ENCODE results near the gene RPA1.

The RPA1 gene

DNA sequence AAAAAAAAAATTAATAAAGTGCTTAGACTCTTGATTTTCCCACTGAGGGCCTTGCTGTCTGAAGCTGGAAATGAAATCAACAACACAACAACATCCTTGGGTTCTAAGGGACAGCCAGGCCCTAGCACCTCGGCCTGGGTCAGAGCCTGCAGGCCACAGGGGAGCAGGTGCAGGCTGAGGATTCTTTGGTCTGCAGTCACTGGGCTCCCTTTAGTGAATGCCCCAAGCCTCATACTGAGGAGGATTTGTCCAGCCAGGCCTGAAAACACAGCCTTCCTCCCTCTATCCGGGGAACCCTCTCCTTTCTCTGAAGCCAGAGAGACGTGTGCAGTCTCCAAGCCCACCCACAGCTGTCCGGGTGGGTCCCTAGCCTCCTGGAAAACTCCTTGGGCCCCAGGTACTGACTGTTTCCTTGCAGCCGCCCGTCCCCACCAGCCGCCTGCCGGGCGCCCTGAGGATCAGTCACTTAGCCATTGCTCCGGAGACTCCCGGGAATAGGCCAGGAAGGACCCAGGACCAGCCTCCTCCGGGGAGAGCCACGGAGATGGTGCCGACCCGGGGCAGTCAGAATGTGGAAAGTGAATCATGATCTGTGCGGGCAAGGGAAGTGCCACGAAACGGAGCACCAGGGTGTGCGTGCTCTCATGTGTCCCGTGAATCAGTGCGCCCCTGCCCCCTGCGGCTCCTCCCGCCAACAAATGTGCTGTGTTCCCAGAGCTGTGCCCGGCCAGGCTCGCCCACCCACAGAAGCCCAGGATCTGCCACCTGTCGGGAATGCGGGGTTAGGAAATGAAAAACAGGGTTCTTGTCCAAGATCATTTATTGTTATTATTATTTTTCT is 104.3 kb downstream of the RPA1 start:
- WGBS (ENCODE audit: insufficient coverage), result 93% methylated on average over 22 of the region's 27 CpGs
- CTCF ChIA-PET, result interaction anchor here (1.1 to 1.3 kb wide), 2 partner anchors 24 to 47 kb away, joined by 3 read pairs; no protein-coding TSS in a partner anchor

DNA sequence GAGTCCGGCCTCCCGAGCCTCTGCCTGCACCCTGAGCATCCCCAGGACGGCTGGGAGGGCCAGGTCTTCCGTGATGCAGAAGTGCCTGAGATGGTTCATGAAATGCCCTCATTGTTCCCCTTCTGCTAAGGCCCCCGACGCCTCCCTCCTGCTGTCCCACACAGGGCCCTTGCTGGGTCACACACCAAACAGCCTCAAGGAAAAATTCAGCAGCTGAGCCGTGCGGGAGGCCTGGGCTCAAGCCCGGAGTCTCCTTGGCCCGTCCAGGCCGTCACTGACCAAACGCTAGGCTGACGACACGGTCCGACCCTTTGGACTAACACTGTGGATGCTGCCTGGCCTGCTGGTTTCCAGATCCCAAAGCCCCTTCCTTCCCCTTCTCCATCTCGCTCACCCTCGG is 105.1 kb downstream of the RPA1 start:
- Histone ChIP-seq H3K4me1 (ENCODE audit: control extremely low read depth in 1 of 4, control insufficient read depth in 4 of 4, insufficient read depth in 4 of 4, low read length in 3 of 4) (peaks cover 0 to 2% (median 0%) of the 10 kb centered on the region in 4 experiments), H3K27me3 (replicated peaks in 2 of 5; ENCODE audit: control insufficient read depth in 4 of 5, insufficient read depth in 5 of 5, low read length in 4 of 5) (no peaks in the 10 kb centered on the region), H3K27ac (ENCODE audit: insufficient read depth in 1 of 2, low read depth in 1 of 2, low read length in 2 of 2, poor library complexity in 1 of 2, severe bottlenecking in 2 of 2) (no peak overlapping the region), H3K9me3 (ENCODE audit: control extremely low read depth in 1 of 5, control insufficient read depth in 4 of 5, insufficient read depth in 2 of 5, low read depth in 1 of 5, low read length in 4 of 5) (no peaks in the 10 kb centered on the region), H3K4me3 (ENCODE audit: control insufficient read depth in 1 of 7, extremely low read depth in 1 of 7, insufficient read depth in 4 of 7, low read depth in 2 of 7, low read length in 6 of 7) (no peak overlapping the region), H3K36me3 (ENCODE audit: control insufficient read depth in 4 of 4, insufficient read depth in 4 of 4, low read length in 3 of 4) (no peaks in the 10 kb centered on the region)
- POLR2A ChIA-PET, result no interaction called here
- DNase-seq, result no peak
- WGBS (ENCODE audit: insufficient coverage), result 92% methylated on average over 15 of the region's 17 CpGs
- CTCF ChIA-PET, result interaction anchor here (1.1 kb wide), 1 partner anchor 25 kb away, joined by 3 read pairs; no protein-coding TSS in a partner anchor

More for the DNA sequence above, 104.3 kb downstream of the RPA1 start:
- DNase-seq, result no peak
- H3K9me3 ChIP-seq (ENCODE audit: control extremely low read depth in 1 of 5, control insufficient read depth in 4 of 5, insufficient read depth in 2 of 5, low read depth in 1 of 5, low read length in 4 of 5), result no peaks in the 10 kb centered on the region
- POLR2A ChIA-PET, result no interaction called here
- no peak overlapping the region for H3K27ac ChIP-seq (ENCODE audit: insufficient read depth in 1 of 2, low read depth in 1 of 2, low read length in 2 of 2, poor library complexity in 1 of 2, severe bottlenecking in 2 of 2)
- no peaks in the 10 kb centered on the region for H3K36me3 ChIP-seq (ENCODE audit: control insufficient read depth in 4 of 4, insufficient read depth in 4 of 4, low read length in 3 of 4)
- H3K27me3 ChIP-seq (replicated peaks in 2 of 5; ENCODE audit: control insufficient read depth in 4 of 5, insufficient read depth in 5 of 5, low read length in 4 of 5), result no peaks in the 10 kb centered on the region
- no peak overlapping the region for H3K4me3 ChIP-seq (ENCODE audit: control insufficient read depth in 1 of 7, extremely low read depth in 1 of 7, insufficient read depth in 4 of 7, low read depth in 2 of 7, low read length in 6 of 7)
- peaks cover 0 to 2% (median 0%) of the 10 kb centered on the region in 4 experiments for H3K4me1 ChIP-seq (ENCODE audit: control extremely low read depth in 1 of 4, control insufficient read depth in 4 of 4, insufficient read depth in 4 of 4, low read length in 3 of 4)

DNA sequence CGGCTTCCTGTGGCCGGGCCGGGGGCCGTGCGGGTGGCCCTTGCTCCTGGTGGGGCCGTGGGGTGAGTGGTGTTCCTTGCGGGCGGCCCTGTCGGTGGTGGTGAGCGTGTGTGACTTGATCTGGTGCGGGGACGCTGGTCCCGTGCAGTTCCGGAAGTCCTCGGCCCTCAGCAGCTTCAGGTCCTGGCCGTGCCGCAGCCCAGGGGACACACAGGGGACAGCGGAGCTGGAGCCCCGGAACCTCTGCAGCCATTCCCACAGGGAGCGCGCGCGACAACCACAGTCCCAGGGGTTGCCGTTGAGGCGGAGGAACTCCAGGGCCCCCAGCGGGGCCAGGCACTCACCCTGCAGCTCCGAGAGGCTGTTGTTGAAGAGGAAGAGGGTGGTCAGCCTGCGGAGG is 107.0 kb downstream of the RPA1 start:
- ChIA-PET CTCF (interaction anchor here (1.2 kb wide), 2 partner anchors 13 to 14 kb away, joined by 3 to 4 read pairs; no protein-coding TSS in a partner anchor), POLR2A (no interaction called here)
- DNase-seq, result peak in 2 of 3 donors; percentile 16 to 24
- no peak overlapping the region for H3K27ac ChIP-seq (ENCODE audit: insufficient read depth in 1 of 2, low read depth in 1 of 2, low read length in 2 of 2, poor library complexity in 1 of 2, severe bottlenecking in 2 of 2)
- H3K4me1 ChIP-seq (ENCODE audit: control extremely low read depth in 1 of 4, control insufficient read depth in 4 of 4, insufficient read depth in 4 of 4, low read length in 3 of 4), result peaks cover 0 to 2% (median 0%) of the 10 kb centered on the region in 4 experiments
- H3K36me3 ChIP-seq (ENCODE audit: control insufficient read depth in 4 of 4, insufficient read depth in 4 of 4, low read length in 3 of 4), result no peaks in the 10 kb centered on the region
- no peaks in the 10 kb centered on the region for H3K27me3 ChIP-seq (replicated peaks in 2 of 5; ENCODE audit: control insufficient read depth in 4 of 5, insufficient read depth in 5 of 5, low read length in 4 of 5)
- H3K4me3 ChIP-seq (ENCODE audit: control insufficient read depth in 1 of 7, extremely low read depth in 1 of 7, insufficient read depth in 4 of 7, low read depth in 2 of 7, low read length in 6 of 7), result peak overlapping the region in 2 of 7 experiments; percentile 13 to 19
- no peaks in the 10 kb centered on the region for H3K9me3 ChIP-seq (ENCODE audit: control extremely low read depth in 1 of 5, control insufficient read depth in 4 of 5, insufficient read depth in 2 of 5, low read depth in 1 of 5, low read length in 4 of 5)
- WGBS (ENCODE audit: insufficient coverage), result 59% methylated on average over 19 of the region's 28 CpGs

DNA sequence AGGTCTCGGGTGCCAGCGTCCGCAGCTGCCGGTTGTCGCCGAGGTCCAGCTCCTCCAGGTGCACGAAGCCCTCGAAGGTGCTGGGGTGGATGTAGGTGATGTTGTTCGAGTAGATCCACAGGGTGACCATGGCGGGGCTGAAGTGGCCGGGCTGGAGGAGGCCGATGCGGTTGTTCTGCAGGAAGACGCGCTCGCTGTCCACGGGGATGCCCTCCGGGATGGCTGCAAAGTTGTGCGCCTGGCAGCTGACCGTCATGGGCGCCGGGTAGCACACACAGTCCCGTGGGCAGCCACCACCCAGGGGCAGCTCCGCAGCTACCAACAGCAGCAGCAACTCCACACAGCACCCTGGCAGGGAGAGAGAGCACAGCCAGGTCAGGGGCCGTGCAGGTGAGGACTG is 107.7 kb downstream of the RPA1 start:
- Histone ChIP-seq H3K4me3 (ENCODE audit: control insufficient read depth in 1 of 7, extremely low read depth in 1 of 7, insufficient read depth in 4 of 7, low read depth in 2 of 7, low read length in 6 of 7) (no peak overlapping the region), H3K27me3 (replicated peaks in 2 of 5; ENCODE audit: control insufficient read depth in 4 of 5, insufficient read depth in 5 of 5, low read length in 4 of 5) (no peaks in the 10 kb centered on the region), H3K36me3 (ENCODE audit: control insufficient read depth in 4 of 4, insufficient read depth in 4 of 4, low read length in 3 of 4) (no peaks in the 10 kb centered on the region), H3K4me1 (ENCODE audit: control extremely low read depth in 1 of 4, control insufficient read depth in 4 of 4, insufficient read depth in 4 of 4, low read length in 3 of 4) (peaks cover 0 to 2% (median 0%) of the 10 kb centered on the region in 4 experiments), H3K27ac (ENCODE audit: insufficient read depth in 1 of 2, low read depth in 1 of 2, low read length in 2 of 2, poor library complexity in 1 of 2, severe bottlenecking in 2 of 2) (no peak overlapping the region), H3K9me3 (ENCODE audit: control extremely low read depth in 1 of 5, control insufficient read depth in 4 of 5, insufficient read depth in 2 of 5, low read depth in 1 of 5, low read length in 4 of 5) (no peaks in the 10 kb centered on the region)
- no peak for DNase-seq
- 94% methylated on average over 17 of the region's 25 CpGs for WGBS (ENCODE audit: insufficient coverage)
- POLR2A ChIA-PET, result no interaction called here
- CTCF ChIA-PET, result interaction anchor here (1.2 kb wide), 2 partner anchors 12 to 13 kb away, joined by 3 to 4 read pairs; no protein-coding TSS in a partner anchor

DNA sequence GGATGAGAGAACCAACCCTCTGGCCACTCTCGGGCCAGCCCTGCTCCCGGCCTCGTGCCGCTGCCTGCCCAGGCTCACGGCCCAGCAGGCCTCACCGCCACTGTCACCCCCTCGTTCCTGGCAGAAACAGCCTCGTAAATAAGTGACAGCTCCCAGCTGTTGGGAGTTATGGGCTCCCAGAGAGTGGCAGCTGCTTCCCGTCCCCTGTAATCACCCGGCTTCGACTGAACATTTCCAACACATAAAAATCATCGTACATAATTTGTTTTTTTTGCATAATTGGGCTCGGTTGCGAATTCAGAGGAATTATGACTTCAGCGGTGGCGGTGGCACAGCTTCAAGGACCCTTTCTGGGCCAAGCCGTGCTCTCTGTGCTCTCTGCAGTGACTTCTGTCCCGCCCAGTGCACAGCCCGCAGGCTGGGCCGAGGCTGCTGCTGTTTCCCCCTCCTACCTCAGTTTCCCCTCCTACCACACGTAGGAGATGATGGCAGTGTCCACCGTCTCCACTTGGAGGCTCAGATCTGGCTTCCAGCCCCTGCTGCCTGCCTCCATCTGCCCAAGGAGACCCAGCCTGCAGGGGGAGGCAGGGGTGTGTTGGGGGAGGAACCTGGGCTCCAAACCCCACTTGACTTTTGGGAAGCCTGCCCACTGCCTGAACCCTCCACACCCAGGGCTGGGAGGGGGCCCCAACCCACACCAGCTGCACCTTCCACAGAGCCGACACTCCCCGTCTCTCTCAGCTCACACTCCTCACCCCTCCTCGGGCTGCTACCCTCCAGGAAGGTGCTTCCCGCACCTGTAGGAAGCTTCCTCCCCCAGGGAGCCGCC is 110.4 kb downstream of the RPA1 start:
- Histone ChIP-seq H3K36me3 (ENCODE audit: control insufficient read depth in 4 of 4, insufficient read depth in 4 of 4, low read length in 3 of 4) (no peaks in the 10 kb centered on the region), H3K4me3 (ENCODE audit: control insufficient read depth in 1 of 7, extremely low read depth in 1 of 7, insufficient read depth in 4 of 7, low read depth in 2 of 7, low read length in 6 of 7) (no peak overlapping the region), H3K9me3 (ENCODE audit: control extremely low read depth in 1 of 5, control insufficient read depth in 4 of 5, insufficient read depth in 2 of 5, low read depth in 1 of 5, low read length in 4 of 5) (no peaks in the 10 kb centered on the region), H3K27me3 (replicated peaks in 2 of 5; ENCODE audit: control insufficient read depth in 4 of 5, insufficient read depth in 5 of 5, low read length in 4 of 5) (no peaks in the 10 kb centered on the region), H3K27ac (ENCODE audit: insufficient read depth in 1 of 2, low read depth in 1 of 2, low read length in 2 of 2, poor library complexity in 1 of 2, severe bottlenecking in 2 of 2) (no peak overlapping the region), H3K4me1 (ENCODE audit: control extremely low read depth in 1 of 4, control insufficient read depth in 4 of 4, insufficient read depth in 4 of 4, low read length in 3 of 4) (peaks cover 0 to 2% (median 0%) of the 10 kb centered on the region in 4 experiments)
- WGBS (ENCODE audit: insufficient coverage), result 97% methylated on average over 23 of the region's 27 CpGs
- POLR2A ChIA-PET, result no interaction called here
- CTCF ChIA-PET, result no interaction called here
- DNase-seq, result no peak

DNA sequence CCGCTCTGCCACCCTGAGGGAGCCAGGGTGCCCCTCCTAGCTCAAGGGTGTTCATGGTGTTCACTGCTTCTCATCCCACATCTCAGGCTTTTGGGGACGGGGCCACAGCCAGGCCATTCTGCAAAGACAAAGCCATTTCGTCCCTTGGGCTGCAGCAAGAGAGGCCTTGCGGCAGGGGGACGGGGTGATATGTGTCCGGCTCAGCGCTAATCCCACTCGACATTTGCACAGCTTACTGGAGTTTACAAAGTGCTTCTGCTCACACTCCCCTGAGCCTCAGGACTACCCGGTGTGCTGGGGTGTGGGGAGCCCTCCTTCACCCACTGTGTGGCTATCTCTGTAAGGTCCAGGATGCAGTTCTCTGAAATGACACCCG is 111.0 kb downstream of the RPA1 start:
- no peaks in the 10 kb centered on the region for H3K27me3 ChIP-seq (replicated peaks in 2 of 5; ENCODE audit: control insufficient read depth in 4 of 5, insufficient read depth in 5 of 5, low read length in 4 of 5)
- H3K36me3 ChIP-seq (ENCODE audit: control insufficient read depth in 4 of 4, insufficient read depth in 4 of 4, low read length in 3 of 4), result no peaks in the 10 kb centered on the region
- DNase-seq, result no peak
- 97% methylated on average over 6 of the region's 10 CpGs for WGBS (ENCODE audit: insufficient coverage)
- ChIA-PET POLR2A (no interaction called here), CTCF (no interaction called here)
- H3K4me3 ChIP-seq (ENCODE audit: control insufficient read depth in 1 of 7, extremely low read depth in 1 of 7, insufficient read depth in 4 of 7, low read depth in 2 of 7, low read length in 6 of 7), result no peak overlapping the region
- H3K27ac ChIP-seq (ENCODE audit: insufficient read depth in 1 of 2, low read depth in 1 of 2, low read length in 2 of 2, poor library complexity in 1 of 2, severe bottlenecking in 2 of 2), result no peak overlapping the region
- H3K4me1 ChIP-seq (ENCODE audit: control extremely low read depth in 1 of 4, control insufficient read depth in 4 of 4, insufficient read depth in 4 of 4, low read length in 3 of 4), result peaks cover 0 to 2% (median 0%) of the 10 kb centered on the region in 4 experiments
- no peaks in the 10 kb centered on the region for H3K9me3 ChIP-seq (ENCODE audit: control extremely low read depth in 1 of 5, control insufficient read depth in 4 of 5, insufficient read depth in 2 of 5, low read depth in 1 of 5, low read length in 4 of 5)

Data from common myeloid progenitor, CD34-positive (primary cell).